GM19025 (cell line): ENCODE measurements around the gene LMBRD2.
"Not testable (repeated sequence)": the region's sequence is repeated elsewhere in the genome, so short reads cannot be mapped to it uniquely, and the experiment has no call there.

Source experiments
- ATAC-seq: cut with Tn5 transposase; IDR thresholded peaks from one replicate; pipeline ENCODE4 v1.9.1; 2021; ENCODE audit warnings: mild to moderate bottlenecking, low read depth, moderate library complexity; ENCODE audit not compliant: unreplicated experiment

LMBRD2 gene

GRCh38 chr5:36162810-36163486 is 11.3 kb upstream of the LMBRD2 start:
- no peak for ATAC-seq

GRCh38 chr5:36161361-36161760 is 9.7 kb upstream of the LMBRD2 start:
- no peak for ATAC-seq

GRCh38 chr5:36160617-36161016 is 8.9 kb upstream of the LMBRD2 start:
- ATAC-seq = no peak

- ATAC-seq = no peak
Observed at GRCh38 chr5:36158144-36158543, 6.5 kb upstream of the LMBRD2 start.

- no peak for ATAC-seq
Observed at GRCh38 chr5:36156619-36157018, 4.9 kb upstream of the LMBRD2 start.

GRCh38 chr5:36156121-36156601 is 4.5 kb upstream of the LMBRD2 start:
- ATAC-seq = no peak

- no peak for ATAC-seq
Observed at GRCh38 chr5:36155291-36155690, 3.6 kb upstream of the LMBRD2 start.

- ATAC-seq = no peak
Observed at GRCh38 chr5:36153726-36154125, 2.0 kb upstream of the LMBRD2 start.

- ATAC-seq = no peak
Observed at GRCh38 chr5:36153298-36153677, 1.6 kb upstream of the LMBRD2 start.

- ATAC-seq = peak; percentile 0
Observed at GRCh38 chr5:36152324-36153297, 924 bp upstream of the LMBRD2 start.

- ATAC-seq = no peak
Observed at GRCh38 chr5:36150676-36151433, 832 bp downstream of the LMBRD2 start.

- ATAC-seq = no peak
Observed at GRCh38 chr5:36147681-36148080, 4.0 kb downstream of the LMBRD2 start.

GRCh38 chr5:36146390-36146789 is 5.3 kb downstream of the LMBRD2 start:
- ATAC-seq = no peak

- ATAC-seq = no peak
Observed at GRCh38 chr5:36145311-36145710, 6.4 kb downstream of the LMBRD2 start.

GRCh38 chr5:36138900-36139683 is 12.6 kb downstream of the LMBRD2 start:
- ATAC-seq = no peak

- no peak for ATAC-seq
Observed at GRCh38 chr5:36136581-36136980, 15.1 kb downstream of the LMBRD2 start.

- no peak for ATAC-seq
Observed at GRCh38 chr5:36135988-36136387, 15.7 kb downstream of the LMBRD2 start.

GRCh38 chr5:36133009-36133408 is 18.7 kb downstream of the LMBRD2 start:
- ATAC-seq = not testable (repeated sequence)

GRCh38 chr5:36129666-36130065 is 22.0 kb downstream of the LMBRD2 start:
- not testable (repeated sequence) for ATAC-seq

GRCh38 chr5:36128795-36129194 is 22.9 kb downstream of the LMBRD2 start:
- ATAC-seq = no peak
